ENCODE measurements around the gene SIAH1. TPM values are rescaled to one million over a fixed set of nuclear protein-coding genes. Genes with fewer than 3 reads are reported as not detected.
A peak's percentile ranks its signal among the peaks of the same experiment; 100 is the strongest.
"Not testable (repeated sequence)": the region's sequence is repeated elsewhere in the genome, so short reads cannot be mapped to it uniquely, and the experiment has no call there.

Gene SIAH1
- polyA plus RNA-seq, 1 experiment, result 21.6 TPM

GRCh38 chr16:48318630-48319029, 66.6 kb downstream of the SIAH1 start:
- ChIA-PET POLR2A (interaction anchor here (0.6 kb wide), 1 partner anchor 28 kb away, joined by 3 read pairs; no protein-coding TSS in a partner anchor), CTCF (interaction anchor here (0.6 to 1.6 kb wide), 3 partner anchors 228 to 920 kb away, joined by 3 to 4 read pairs (median 3); no protein-coding TSS in a partner anchor)
- TF ChIP-seq, protein P1, sequence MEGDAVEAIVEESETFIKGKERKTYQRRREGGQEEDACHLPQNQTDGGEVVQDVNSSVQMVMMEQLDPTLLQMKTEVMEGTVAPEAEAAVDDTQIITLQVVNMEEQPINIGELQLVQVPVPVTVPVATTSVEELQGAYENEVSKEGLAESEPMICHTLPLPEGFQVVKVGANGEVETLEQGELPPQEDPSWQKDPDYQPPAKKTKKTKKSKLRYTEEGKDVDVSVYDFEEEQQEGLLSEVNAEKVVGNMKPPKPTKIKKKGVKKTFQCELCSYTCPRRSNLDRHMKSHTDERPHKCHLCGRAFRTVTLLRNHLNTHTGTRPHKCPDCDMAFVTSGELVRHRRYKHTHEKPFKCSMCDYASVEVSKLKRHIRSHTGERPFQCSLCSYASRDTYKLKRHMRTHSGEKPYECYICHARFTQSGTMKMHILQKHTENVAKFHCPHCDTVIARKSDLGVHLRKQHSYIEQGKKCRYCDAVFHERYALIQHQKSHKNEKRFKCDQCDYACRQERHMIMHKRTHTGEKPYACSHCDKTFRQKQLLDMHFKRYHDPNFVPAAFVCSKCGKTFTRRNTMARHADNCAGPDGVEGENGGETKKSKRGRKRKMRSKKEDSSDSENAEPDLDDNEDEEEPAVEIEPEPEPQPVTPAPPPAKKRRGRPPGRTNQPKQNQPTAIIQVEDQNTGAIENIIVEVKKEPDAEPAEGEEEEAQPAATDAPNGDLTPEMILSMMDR (IDR thresholded peaks at IDR 0.05; ENCODE audit: low read depth, low read length), result no peak
- Histone ChIP-seq H3K9me3 (ENCODE audit: control insufficient read depth, insufficient read depth, low read length) (no peaks in the 10 kb centered on the region), H3K4me3 (ENCODE audit: low read depth, low read length) (no peak overlapping the region), H3K27ac (ENCODE audit: low read depth, low read length) (no peak overlapping the region), H3K27me3 (ENCODE audit: control insufficient read depth, insufficient read depth, low read length) (no peaks in the 10 kb centered on the region)
- DNase-seq (ENCODE audit: low read depth, low spot score), result no peak

DNA sequence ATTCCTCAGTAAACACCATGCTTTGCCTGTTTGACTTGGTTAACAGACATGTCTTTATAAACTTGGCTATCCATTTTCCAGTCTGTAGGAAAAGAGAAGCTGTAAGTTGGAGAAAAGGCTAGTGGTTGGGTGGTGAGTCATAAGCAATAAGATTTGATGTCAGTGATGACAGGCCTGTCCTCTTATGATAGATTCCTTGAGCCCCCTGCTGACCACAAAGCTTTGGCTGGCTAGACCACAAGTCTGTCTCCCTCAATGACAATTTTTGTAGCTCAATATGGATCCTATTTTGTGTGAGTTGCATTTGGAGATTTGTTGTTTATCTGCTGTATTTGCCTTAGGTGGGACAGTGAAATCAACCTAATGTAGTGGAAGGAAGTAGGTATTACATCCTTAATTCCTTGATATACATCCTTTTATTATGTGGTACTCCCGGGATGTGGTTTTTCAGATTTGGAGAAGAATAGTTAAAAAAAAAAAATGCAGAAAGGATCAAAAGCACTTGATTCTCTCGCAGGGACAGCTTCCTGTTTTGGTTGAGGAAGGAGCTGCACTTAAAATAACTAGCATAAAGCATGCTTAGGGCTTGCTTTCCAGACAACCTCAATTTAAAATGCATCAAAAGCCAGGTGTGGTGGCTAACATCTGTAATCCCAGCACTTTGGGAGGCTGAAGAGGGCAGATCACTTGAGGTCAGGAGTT, 67.4 kb downstream of the SIAH1 start:
- Histone ChIP-seq H3K27me3 (ENCODE audit: control insufficient read depth, insufficient read depth, low read length) (no peaks in the 10 kb centered on the region), H3K4me3 (ENCODE audit: low read depth, low read length) (no peak overlapping the region), H3K9me3 (ENCODE audit: control insufficient read depth, insufficient read depth, low read length) (no peaks in the 10 kb centered on the region), H3K27ac (ENCODE audit: low read depth, low read length) (no peak overlapping the region)
- ChIA-PET POLR2A (no interaction called here), CTCF (interaction anchor here (0.5 to 1.6 kb wide), 3 partner anchors 228 to 312 kb away, joined by 3 to 10 read pairs (median 3); no protein-coding TSS in a partner anchor)
- DNase-seq (ENCODE audit: low read depth, low spot score), result no peak
- TF ChIP-seq, protein P1 (IDR thresholded peaks at IDR 0.05; ENCODE audit: low read depth, low read length), result 0 out of 2 replicates have a peak, but pooled peaks have one; percentile 3

GRCh38 chr16:48317026-48317425, 68.2 kb downstream of the SIAH1 start:
- POLR2A ChIA-PET, result no interaction called here
- H3K27me3 ChIP-seq (ENCODE audit: control insufficient read depth, insufficient read depth, low read length), result no peaks in the 10 kb centered on the region
- peaks cover 3% of the 10 kb centered on the region; the same call in 1 of the 2 replicates for H3K9me3 ChIP-seq (ENCODE audit: control insufficient read depth, insufficient read depth, low read length)
- no peak overlapping the region for H3K4me3 ChIP-seq (ENCODE audit: low read depth, low read length)
- TF ChIP-seq, protein P1 (IDR thresholded peaks at IDR 0.05; ENCODE audit: low read depth, low read length), result no peak
- DNase-seq (ENCODE audit: low read depth, low spot score), result no peak
- CTCF ChIA-PET, result interaction anchor here (0.5 to 1.3 kb wide), 2 partner anchors 306 to 313 kb away, joined by 3 to 10 read pairs; no protein-coding TSS in a partner anchor
- no peak overlapping the region for H3K27ac ChIP-seq (ENCODE audit: low read depth, low read length)

- POLR2A ChIA-PET, result interaction anchor here (0.7 kb wide), 1 partner anchor 14 kb away, joined by 5 read pairs; no protein-coding TSS in a partner anchor
- DNase-seq (ENCODE audit: low read depth, low spot score); H3K4me3 ChIP-seq (ENCODE audit: low read depth, low read length); H3K27me3 ChIP-seq (ENCODE audit: control insufficient read depth, insufficient read depth, low read length); H3K27ac ChIP-seq (ENCODE audit: low read depth, low read length): not testable (repeated sequence)
- CTCF ChIA-PET, result interaction anchor here (0.7 to 1.7 kb wide), 2 partner anchors 51 to 317 kb away, joined by 4 to 9 read pairs; no protein-coding TSS in a partner anchor
- H3K9me3 ChIP-seq (ENCODE audit: control insufficient read depth, insufficient read depth, low read length), result peaks cover 14% of the 10 kb centered on the region
These were observed 71.3 kb downstream of the SIAH1 start for GRCh38 chr16:48313905-48314304.

GRCh38 chr16:48310908-48311641, 74.1 kb downstream of the SIAH1 start:
- H3K9me3 ChIP-seq (ENCODE audit: control insufficient read depth, insufficient read depth, low read length), result peaks cover 17% of the 10 kb centered on the region
- H3K4me3 ChIP-seq (ENCODE audit: low read depth, low read length), result no peak overlapping the region
- TF ChIP-seq, protein P1 (IDR thresholded peaks at IDR 0.05; ENCODE audit: low read depth, low read length), result no peak
- CTCF ChIA-PET, result interaction anchor here (0.8 to 1.4 kb wide), 4 partner anchors 9 to 311 kb away, joined by 3 to 4 read pairs (median 4); no protein-coding TSS in a partner anchor
- no peak overlapping the region for H3K27ac ChIP-seq (ENCODE audit: low read depth, low read length)
- POLR2A ChIA-PET, result no interaction called here
- no peak for DNase-seq (ENCODE audit: low read depth, low spot score)
- no peaks in the 10 kb centered on the region for H3K27me3 ChIP-seq (ENCODE audit: control insufficient read depth, insufficient read depth, low read length)

Small RNA genes lying within 50 kb of the gene (small RNA-seq; reads per million reads assigned to genes)
- not detected for gene RF00017 (ENCODE audit: insufficient read length, low read depth)

Other genes with a start within 250 kb of the SIAH1 start
- gene ABCC12, start 229.4 kb downstream of the SIAH1 start, polyA plus RNA-seq (2011; rRNA removed), result not detected in 2 replicates
- gene LONP2, start 141.1 kb downstream of the SIAH1 start, polyA plus RNA-seq (2011; rRNA removed), result 56.1 and 63.7 TPM in 2 replicates
- 0.06 and 0.19 TPM in 2 replicates for gene ABCC11, start 137.9 kb downstream of the SIAH1 start, polyA plus RNA-seq (2011; rRNA removed)
- gene N4BP1, start 224.8 kb upstream of the SIAH1 start, polyA plus RNA-seq (2011; rRNA removed), result 18.3 and 25.0 TPM in 2 replicates

Data from AG04450 (cell line).